ENCODE results near the gene LRRC25. TPM values are rescaled to one million over a fixed set of nuclear protein-coding genes. Genes with fewer than 3 reads are reported as not detected.

The LRRC25 gene
- total RNA-seq, 4 donors from 2014 or later = 3.3 to 4.9 (median 4.1) TPM; not detected in 1

DNA sequence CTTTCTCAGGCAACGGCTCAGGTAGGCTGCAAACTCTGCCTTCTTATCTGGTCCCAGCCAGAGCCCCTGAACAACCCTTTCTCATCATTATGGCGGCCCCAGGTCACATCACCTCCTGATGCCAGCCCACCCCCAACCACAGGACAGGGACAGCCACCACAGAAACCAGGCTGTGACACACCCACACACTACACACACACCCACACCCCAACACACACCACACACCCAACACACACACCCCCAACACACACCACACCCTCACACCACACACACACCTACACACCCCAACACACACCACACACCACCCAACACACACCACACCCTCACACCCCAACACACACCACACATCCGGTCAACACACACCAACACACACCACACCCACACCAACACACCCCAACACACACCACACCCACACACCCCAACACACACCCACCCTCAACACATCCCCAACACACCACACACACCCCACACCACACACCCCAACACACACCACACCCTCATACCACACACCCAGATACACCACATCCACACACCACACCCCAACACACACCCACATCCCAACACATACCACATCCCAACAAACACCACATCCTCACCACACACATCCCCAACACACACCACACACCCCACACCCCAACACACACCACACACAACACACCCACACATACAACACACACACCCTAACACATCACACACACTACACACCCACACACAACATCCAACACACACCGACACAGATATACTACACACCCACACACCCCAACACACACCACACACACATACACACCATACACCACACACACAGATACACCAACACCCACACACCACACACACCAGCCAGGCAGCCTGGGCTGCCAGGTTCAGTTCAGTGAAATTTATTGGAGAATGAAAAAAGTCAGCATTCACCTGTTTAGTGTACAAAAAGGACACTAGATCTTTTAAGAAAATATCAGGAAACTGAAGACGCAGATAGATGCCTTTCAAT, 44.7 kb upstream of the LRRC25 start:
- WGBS, 2 donors (ENCODE audit: low coverage in 1 of 2) = 64 to 77% methylated on average over 2 to 5 of the region's 5 CpGs
- no peak overlapping the region for H3K27ac ChIP-seq
- H3K4me3 ChIP-seq = no peak overlapping the region
- H3K4me1 ChIP-seq = peaks cover 14 to 27% (median 23%) of the 10 kb centered on the region in 4 donors
- DNase-seq = no peak
- H3K36me3 ChIP-seq = peaks cover 0 to 31% (median 12%) of the 10 kb centered on the region in 4 donors
- TF ChIP-seq POLR2AphosphoS5 (IDR thresholded peaks at IDR 0.05) (no peak), EP300 (IDR thresholded peaks at IDR 0.05; ENCODE audit: low read depth) (no peak), POLR2A (IDR thresholded peaks at IDR 0.05) (no peak)
- TF ChIP-seq, protein P1, sequence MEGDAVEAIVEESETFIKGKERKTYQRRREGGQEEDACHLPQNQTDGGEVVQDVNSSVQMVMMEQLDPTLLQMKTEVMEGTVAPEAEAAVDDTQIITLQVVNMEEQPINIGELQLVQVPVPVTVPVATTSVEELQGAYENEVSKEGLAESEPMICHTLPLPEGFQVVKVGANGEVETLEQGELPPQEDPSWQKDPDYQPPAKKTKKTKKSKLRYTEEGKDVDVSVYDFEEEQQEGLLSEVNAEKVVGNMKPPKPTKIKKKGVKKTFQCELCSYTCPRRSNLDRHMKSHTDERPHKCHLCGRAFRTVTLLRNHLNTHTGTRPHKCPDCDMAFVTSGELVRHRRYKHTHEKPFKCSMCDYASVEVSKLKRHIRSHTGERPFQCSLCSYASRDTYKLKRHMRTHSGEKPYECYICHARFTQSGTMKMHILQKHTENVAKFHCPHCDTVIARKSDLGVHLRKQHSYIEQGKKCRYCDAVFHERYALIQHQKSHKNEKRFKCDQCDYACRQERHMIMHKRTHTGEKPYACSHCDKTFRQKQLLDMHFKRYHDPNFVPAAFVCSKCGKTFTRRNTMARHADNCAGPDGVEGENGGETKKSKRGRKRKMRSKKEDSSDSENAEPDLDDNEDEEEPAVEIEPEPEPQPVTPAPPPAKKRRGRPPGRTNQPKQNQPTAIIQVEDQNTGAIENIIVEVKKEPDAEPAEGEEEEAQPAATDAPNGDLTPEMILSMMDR (IDR thresholded peaks at IDR 0.05) = no peak
- intact Hi-C loops (cut with DNase I; ENCODE audit: low total_unique reads) (loop anchor here (10.0 kb wide), 1 partner anchor 413 kb away; no protein-coding TSS in a partner anchor), in situ Hi-C loops (cut with MboI; ENCODE audit: low pct_ligation_motif_present in 1 of 4, low pct_unique_long_range_greater_than_20kb in 1 of 4, low sequenced_read_pairs in 3 of 4) (loop anchor here in 1 of 4 donors (10.0 kb wide), 1 partner anchor 413 kb away; no protein-coding TSS in a partner anchor)
- no peaks in the 10 kb centered on the region for H3K9me3 ChIP-seq
- H3K27me3 ChIP-seq = peaks cover 13% of the 10 kb centered on the region

DNA sequence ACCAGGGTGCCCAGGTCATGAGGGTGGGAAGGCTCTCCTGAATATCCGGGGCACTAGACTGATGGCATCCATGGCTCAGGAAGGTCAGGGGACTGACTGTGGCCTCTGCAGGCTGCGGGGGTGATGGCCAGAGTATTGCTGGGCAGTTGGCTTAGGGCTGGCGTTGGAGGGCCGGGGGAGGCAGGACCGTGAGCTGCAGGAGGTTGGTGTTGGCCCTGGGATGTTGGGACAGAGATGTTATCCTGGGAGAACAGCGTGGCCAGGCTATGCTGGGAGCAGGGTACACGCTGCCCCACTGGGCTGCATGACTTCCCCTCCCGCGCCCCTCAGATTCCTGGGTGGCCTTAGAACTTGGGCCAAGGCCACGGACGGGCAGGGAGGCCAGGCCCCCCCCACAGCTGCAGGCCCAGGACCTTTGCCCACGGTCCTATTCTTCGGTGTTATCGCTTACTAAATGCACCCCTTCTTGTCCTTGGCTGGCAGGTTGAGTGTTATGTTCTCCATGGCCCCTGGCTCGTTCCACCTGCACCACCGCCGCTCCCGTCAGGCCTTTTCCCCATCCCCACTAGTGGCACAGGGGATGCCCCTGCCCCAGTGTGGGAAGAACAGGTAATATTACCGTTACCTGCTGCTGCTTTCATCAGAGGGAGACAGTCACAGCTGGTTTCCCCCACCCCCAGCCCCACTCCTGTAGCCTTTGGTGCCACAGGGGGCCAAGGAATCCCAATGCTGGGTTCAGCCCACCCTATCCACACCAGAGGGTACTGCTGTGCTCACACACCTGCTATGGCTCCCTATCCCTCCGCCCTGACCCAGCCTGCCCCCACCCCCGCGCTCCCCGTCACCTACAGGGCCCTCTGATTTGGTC, 43.7 kb upstream of the LRRC25 start:
- TF ChIP-seq POLR2AphosphoS5 (IDR thresholded peaks at IDR 0.05) (no peak), POLR2A (IDR thresholded peaks at IDR 0.05) (no peak), EP300 (IDR thresholded peaks at IDR 0.05; ENCODE audit: low read depth) (no peak)
- TF ChIP-seq, protein P1 (IDR thresholded peaks at IDR 0.05) = no peak
- no peak overlapping the region for H3K27ac ChIP-seq

DNA sequence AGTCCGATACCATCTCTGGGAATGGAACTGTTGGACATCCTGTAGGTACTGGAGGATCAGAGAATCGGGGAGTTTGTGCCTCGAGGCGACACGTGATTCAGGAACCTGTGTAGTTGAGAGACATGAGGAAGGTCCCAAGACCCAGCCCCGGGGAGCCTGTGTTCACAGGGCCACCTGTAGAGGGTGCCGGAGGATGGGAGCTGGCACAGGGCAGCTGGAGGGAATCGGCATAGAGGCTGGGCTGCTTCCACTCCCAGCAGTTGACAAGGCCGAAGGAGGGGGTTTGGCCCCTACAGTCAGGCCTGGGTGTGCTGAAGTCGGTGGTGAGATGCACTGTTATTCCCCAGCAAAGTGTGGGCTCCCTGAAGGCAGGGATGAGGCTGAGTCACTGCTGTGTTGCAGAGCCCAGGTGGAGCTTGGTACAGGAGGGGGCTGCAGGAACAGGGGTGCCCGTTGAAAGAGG, 43.0 kb upstream of the LRRC25 start:
- WGBS, 2 donors (ENCODE audit: low coverage in 1 of 2) = 42% methylated on average over 11 of the region's 11 CpGs; no CpG with 5 or more reads in 1 of the 2 donors
- peaks cover 0 to 17% (median 8%) of the 10 kb centered on the region in 4 donors for H3K36me3 ChIP-seq
- H3K4me1 ChIP-seq = peaks cover 15 to 31% (median 26%) of the 10 kb centered on the region in 4 donors
- H3K27me3 ChIP-seq = peaks cover 13% of the 10 kb centered on the region
- TF ChIP-seq POLR2A (IDR thresholded peaks at IDR 0.05) (no peak), POLR2AphosphoS5 (IDR thresholded peaks at IDR 0.05) (no peak), EP300 (IDR thresholded peaks at IDR 0.05; ENCODE audit: low read depth) (no peak)
- TF ChIP-seq, protein P1 (IDR thresholded peaks at IDR 0.05) = peak in 2 of 5 experiments; percentile 21 to 23
- DNase-seq = no peak
- no peaks in the 10 kb centered on the region for H3K9me3 ChIP-seq
- in situ Hi-C loops (cut with MboI; ENCODE audit: low pct_ligation_motif_present in 1 of 4, low pct_unique_long_range_greater_than_20kb in 1 of 4, low sequenced_read_pairs in 3 of 4) (loop anchor here in 1 of 4 donors (10.0 kb wide), 1 partner anchor 414 kb away; no protein-coding TSS in a partner anchor), intact Hi-C loops (cut with DNase I; ENCODE audit: low total_unique reads) (loop anchor here (10.0 kb wide), 1 partner anchor 414 kb away; no protein-coding TSS in a partner anchor)
- H3K27ac ChIP-seq = no peak overlapping the region
- H3K4me3 ChIP-seq = no peak overlapping the region

More for the DNA sequence above, 43.7 kb upstream of the LRRC25 start:
- peaks cover 0 to 23% (median 11%) of the 10 kb centered on the region in 4 donors for H3K36me3 ChIP-seq
- in situ Hi-C loops (cut with MboI; ENCODE audit: low pct_ligation_motif_present in 1 of 4, low pct_unique_long_range_greater_than_20kb in 1 of 4, low sequenced_read_pairs in 3 of 4) = loop anchor here in 1 of 4 donors (10.0 kb wide), 1 partner anchor 414 kb away; no protein-coding TSS in a partner anchor
- WGBS, 2 donors (ENCODE audit: low coverage in 1 of 2) = 79% methylated on average over 23 of the region's 23 CpGs; no CpG with 5 or more reads in 1 of the 2 donors
- H3K4me1 ChIP-seq = peaks cover 15 to 35% (median 30%) of the 10 kb centered on the region in 4 donors
- intact Hi-C loops (cut with DNase I; ENCODE audit: low total_unique reads) = loop anchor here (10.0 kb wide), 1 partner anchor 414 kb away; no protein-coding TSS in a partner anchor
- H3K4me3 ChIP-seq = no peak overlapping the region
- peaks cover 13% of the 10 kb centered on the region for H3K27me3 ChIP-seq
- DNase-seq = no peak
- no peaks in the 10 kb centered on the region for H3K9me3 ChIP-seq
